ENCODE data around the gene NEUROD4. TPM values are rescaled to one million over a fixed set of nuclear protein-coding genes. Genes with fewer than 3 reads are reported as not detected.

NEUROD4 gene
- total and polyA plus RNA-seq, 8 donors: 0.04 TPM; not detected in 6

DNA sequence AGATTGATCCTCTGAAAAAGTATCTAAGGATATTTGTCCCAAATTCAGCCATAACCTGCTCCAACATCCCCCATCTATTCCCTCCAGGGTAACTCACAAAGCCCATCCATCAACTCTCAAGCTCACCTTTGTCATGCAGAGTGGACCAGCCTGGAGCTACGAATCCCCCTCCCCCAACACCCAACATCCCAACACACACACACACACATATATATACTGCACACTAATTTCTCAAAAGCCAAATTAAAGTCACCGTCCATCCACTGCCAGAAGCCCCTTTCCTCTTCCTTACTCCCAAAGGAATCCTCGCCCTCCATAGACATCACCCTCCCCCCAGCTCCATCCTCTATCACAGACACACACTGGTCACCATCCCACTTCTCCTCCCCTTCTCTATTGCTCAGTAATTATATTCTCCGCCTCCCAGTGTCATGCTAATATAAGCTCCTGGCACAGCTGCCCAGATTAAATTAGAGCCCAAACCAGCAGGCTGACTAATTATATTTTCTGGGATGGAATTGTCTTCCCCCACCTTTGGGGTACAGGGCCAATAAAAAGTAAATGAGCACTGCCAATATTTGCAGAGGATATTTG lies 21.7 kb upstream of the NEUROD4 start:
- no peaks in the 10 kb centered on the region for H3K4me1 ChIP-seq
- intact Hi-C loops (cut with DNase I): loop anchor here in 1 of 2 donors (5.0 kb wide), 1 partner anchor 74 kb away; no protein-coding TSS in a partner anchor
- peaks cover 0 to under 1% of the 10 kb centered on the region in 2 donors for H3K27me3 ChIP-seq
- no peaks in the 10 kb centered on the region for H3K9me3 ChIP-seq
- TF ChIP-seq, protein P1, sequence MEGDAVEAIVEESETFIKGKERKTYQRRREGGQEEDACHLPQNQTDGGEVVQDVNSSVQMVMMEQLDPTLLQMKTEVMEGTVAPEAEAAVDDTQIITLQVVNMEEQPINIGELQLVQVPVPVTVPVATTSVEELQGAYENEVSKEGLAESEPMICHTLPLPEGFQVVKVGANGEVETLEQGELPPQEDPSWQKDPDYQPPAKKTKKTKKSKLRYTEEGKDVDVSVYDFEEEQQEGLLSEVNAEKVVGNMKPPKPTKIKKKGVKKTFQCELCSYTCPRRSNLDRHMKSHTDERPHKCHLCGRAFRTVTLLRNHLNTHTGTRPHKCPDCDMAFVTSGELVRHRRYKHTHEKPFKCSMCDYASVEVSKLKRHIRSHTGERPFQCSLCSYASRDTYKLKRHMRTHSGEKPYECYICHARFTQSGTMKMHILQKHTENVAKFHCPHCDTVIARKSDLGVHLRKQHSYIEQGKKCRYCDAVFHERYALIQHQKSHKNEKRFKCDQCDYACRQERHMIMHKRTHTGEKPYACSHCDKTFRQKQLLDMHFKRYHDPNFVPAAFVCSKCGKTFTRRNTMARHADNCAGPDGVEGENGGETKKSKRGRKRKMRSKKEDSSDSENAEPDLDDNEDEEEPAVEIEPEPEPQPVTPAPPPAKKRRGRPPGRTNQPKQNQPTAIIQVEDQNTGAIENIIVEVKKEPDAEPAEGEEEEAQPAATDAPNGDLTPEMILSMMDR (IDR thresholded peaks at IDR 0.05): no peak
- no peak overlapping the region for H3K4me3 ChIP-seq
- H3K27ac ChIP-seq: no peak overlapping the region
- DNase-seq (no peak), ATAC-seq (no peak)
- no peaks in the 10 kb centered on the region for H3K36me3 ChIP-seq

DNA sequence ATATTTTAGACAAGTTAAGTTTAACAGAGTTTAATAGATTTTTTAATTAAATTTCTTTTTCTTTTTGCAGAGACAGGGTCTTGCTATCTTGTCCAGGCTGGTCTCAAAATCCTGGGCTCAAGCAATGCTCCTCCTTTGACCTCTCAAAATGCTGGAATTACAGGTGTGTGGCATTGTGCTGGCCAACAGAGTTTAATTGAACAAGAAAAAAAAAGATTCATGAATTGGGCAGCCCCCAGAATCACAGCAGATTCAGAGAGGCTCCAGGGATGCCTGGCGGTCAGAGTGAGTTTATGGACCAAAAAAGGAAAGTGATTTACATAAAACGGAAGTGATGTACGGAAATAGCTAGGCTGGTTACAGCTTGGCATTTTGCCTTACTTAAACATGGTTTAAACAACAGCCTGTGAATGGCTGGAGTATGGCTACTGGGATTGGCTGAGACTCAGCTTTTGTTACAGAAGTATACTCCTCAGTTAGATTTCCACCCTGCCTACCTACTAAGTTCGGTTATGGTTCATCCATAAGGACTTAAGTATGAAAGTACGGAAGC lies 20.7 kb upstream of the NEUROD4 start:
- H3K27ac ChIP-seq: no peak overlapping the region
- no peak for ATAC-seq
- H3K9me3 ChIP-seq: no peaks in the 10 kb centered on the region
- no peak for DNase-seq
- no peaks in the 10 kb centered on the region for H3K4me1 ChIP-seq
- H3K4me3 ChIP-seq: no peak overlapping the region
- TF ChIP-seq, protein P1 (IDR thresholded peaks at IDR 0.05): no peak
- intact Hi-C loops (cut with DNase I): loop anchor here in 1 of 2 donors (5.0 kb wide), 1 partner anchor 73 kb away; no protein-coding TSS in a partner anchor
- no peaks in the 10 kb centered on the region for H3K36me3 ChIP-seq
- H3K27me3 ChIP-seq: peaks cover 0 to 5% of the 10 kb centered on the region in 2 donors

DNA sequence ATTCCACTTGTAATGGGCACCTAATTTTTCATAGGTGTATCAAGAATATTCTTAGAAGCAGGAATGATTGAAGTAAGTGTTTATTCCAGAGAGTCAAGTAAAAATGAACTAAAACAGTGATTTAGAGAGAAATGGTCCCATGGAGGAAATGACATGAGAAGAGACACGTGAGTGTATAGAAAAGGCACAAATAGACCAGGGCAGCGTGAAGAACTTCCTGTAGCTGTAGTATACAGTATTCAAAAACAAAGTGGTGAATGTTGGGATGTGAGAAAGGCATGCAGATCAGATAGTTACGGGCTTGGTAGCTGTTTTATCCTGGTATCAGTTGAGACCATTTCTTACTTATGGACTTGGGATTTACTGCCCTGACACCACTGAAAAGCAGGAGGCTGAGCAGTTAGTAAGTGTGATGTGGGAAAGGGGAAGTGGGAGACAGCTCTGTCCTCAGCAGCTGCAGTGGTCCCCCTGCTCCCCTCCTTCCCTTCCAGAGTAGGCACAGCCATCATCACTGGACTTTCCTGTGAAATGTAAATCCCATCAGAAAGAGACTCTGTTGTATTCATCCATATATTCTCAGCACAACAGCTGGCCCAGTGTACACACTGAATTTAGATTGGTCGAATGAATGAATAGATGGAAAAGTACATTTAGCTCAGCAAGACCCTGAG lies 18.4 kb upstream of the NEUROD4 start:
- Histone ChIP-seq H3K4me1 (no peaks in the 10 kb centered on the region), H3K9me3 (no peaks in the 10 kb centered on the region), H3K4me3 (no peak overlapping the region), H3K27ac (no peak overlapping the region), H3K36me3 (no peaks in the 10 kb centered on the region), H3K27me3 (peaks cover 0 to 5% of the 10 kb centered on the region in 2 donors)
- ATAC-seq (no peak), DNase-seq (no peak)
- intact Hi-C loops (cut with DNase I): no loop called here
- TF ChIP-seq, protein P1 (IDR thresholded peaks at IDR 0.05): no peak

DNA sequence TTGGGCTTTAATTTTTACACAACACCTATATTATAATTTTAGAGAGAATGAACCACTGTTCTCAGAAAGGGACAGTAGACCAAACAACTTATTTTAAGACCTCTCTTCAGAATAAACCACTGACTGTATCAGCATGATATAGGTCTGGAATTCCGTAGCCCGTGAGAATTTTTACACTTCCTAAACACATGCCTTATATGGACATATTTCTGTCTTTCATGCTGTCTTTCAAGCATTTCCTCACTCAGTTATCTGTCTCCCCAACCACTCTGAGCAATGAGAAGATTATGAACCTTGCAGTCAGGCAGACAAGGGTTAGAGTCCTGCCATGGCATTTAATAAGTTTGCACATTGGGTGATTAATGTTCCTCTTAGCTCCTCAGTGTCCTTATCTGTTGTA lies 17.4 kb upstream of the NEUROD4 start:
- H3K27ac ChIP-seq: no peak overlapping the region
- H3K27me3 ChIP-seq: peaks cover 0 to 10% of the 10 kb centered on the region in 2 donors
- H3K9me3 ChIP-seq: no peaks in the 10 kb centered on the region
- no peak for ATAC-seq
- H3K4me3 ChIP-seq: no peak overlapping the region
- no peak for DNase-seq
- TF ChIP-seq, protein P1 (IDR thresholded peaks at IDR 0.05): no peak
- no peaks in the 10 kb centered on the region for H3K4me1 ChIP-seq
- intact Hi-C loops (cut with DNase I): no loop called here
- no peaks in the 10 kb centered on the region for H3K36me3 ChIP-seq

DNA sequence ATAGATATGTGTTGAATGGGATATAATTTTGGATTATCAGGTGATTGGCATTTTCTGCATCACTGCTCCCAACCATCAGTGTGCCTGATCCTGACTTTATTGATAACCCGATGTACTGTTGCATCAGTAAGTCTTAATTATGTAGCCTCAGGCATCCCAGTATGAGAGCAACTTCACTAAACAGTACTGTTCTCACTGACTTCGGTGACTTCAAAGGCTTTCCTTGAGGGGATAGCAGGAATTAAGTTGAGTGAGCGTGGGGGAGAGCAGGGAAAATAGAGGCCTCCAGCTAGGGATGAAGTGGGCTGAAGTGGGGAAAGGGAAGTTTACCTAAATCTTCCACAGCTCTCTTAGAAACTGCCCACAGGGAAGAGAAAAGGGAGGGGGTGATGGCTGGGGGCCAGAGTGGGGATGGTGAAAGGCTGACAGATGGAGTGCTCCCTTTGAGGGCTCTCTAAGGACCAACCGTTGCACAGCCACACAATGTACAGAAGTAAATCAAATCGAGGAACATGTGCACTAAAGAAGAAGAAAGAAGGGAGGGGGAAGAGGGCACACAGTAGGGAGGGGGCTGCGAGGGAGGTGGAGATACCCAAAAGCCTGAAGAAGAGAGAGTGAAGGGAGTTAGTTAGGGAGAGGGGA lies 10.7 kb upstream of the NEUROD4 start:
- H3K27me3 ChIP-seq: peaks cover 0 to 16% of the 10 kb centered on the region in 2 donors
- intact Hi-C loops (cut with DNase I): no loop called here

More for the DNA sequence above, 10.7 kb upstream of the NEUROD4 start:
- TF ChIP-seq, protein P1 (IDR thresholded peaks at IDR 0.05): no peak
- Histone ChIP-seq H3K4me3 (no peak overlapping the region), H3K9me3 (peaks cover 0 to 4% of the 10 kb centered on the region in 2 donors), H3K36me3 (no peaks in the 10 kb centered on the region), H3K4me1 (no peaks in the 10 kb centered on the region), H3K27ac (no peak overlapping the region)
- peak in 1 of 4 donors; percentile 29 for DNase-seq
- peak; percentile 50 for ATAC-seq

All from left lung (tissue), 10 donors.